Measurements from ENCODE around the gene HECW1.

HECW1 gene

DNA sequence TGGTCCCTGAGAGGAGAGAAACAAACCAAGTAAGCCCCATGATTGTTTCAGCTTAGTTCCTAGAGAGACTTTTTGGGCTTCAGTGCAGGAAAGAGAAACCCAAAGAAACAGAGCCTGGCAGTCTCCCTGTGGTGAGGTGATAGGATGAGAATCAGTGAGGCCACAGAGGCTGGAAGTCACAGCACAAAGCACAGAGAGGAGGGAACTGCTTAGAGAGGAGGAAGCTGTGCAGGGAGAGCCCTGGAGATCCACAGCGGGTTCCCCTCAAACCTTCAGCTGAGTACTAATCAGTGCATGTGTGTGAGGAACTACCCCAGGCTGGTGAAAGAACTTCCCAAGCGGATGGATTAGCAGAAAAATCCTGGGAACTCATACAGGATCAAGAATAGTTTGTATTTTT is 27.4 kb upstream of the HECW1 start:
- Histone ChIP-seq H3K27me3 (ENCODE audit: control insufficient read depth, insufficient read depth, low read length) (no peaks in the 10 kb centered on the region), H3K9me3 (ENCODE audit: control insufficient read depth, insufficient read depth, low read length) (no peaks in the 10 kb centered on the region), H3K27ac (ENCODE audit: low read depth, low read length) (no peak overlapping the region), H3K36me3 (ENCODE audit: control insufficient read depth, insufficient read depth, low read length) (no peaks in the 10 kb centered on the region), H3K4me1 (ENCODE audit: control insufficient read depth, insufficient read depth, low read length) (no peaks in the 10 kb centered on the region), H3K9ac (ENCODE audit: low read depth, low read length) (no peak overlapping the region), H3K4me3 (ENCODE audit: low read depth, low read length) (no peak overlapping the region)

DNA sequence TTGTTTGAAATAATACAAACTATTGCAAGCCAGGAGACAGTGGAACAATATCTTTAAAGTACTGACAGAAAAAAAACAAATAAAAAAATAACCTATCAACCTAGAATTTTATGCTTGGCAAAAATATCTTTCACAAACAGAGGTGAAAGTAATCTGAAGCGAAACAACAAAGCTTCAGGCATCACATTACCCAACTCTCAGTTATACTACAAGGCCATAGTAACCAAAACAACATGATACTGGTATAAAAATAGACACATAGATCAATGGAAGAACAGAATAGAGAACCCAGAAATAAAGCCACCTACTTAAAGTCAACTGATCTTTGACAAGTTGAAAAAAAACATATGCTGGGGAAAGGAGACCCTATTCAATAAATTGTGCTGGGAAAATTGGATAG is 26.5 kb upstream of the HECW1 start:
- Histone ChIP-seq H3K9ac (ENCODE audit: low read depth, low read length) (no peak overlapping the region), H3K36me3 (ENCODE audit: control insufficient read depth, insufficient read depth, low read length) (no peaks in the 10 kb centered on the region), H3K9me3 (ENCODE audit: control insufficient read depth, insufficient read depth, low read length) (no peaks in the 10 kb centered on the region), H3K4me3 (ENCODE audit: low read depth, low read length) (no peak overlapping the region), H3K4me1 (ENCODE audit: control insufficient read depth, insufficient read depth, low read length) (no peaks in the 10 kb centered on the region), H3K27me3 (ENCODE audit: control insufficient read depth, insufficient read depth, low read length) (no peaks in the 10 kb centered on the region), H3K27ac (ENCODE audit: low read depth, low read length) (no peak overlapping the region)

GRCh38 chr7:43092819-43093218 is 19.6 kb upstream of the HECW1 start:
- Histone ChIP-seq H3K9me3 (ENCODE audit: control insufficient read depth, insufficient read depth, low read length) (no peaks in the 10 kb centered on the region), H3K36me3 (ENCODE audit: control insufficient read depth, insufficient read depth, low read length) (no peaks in the 10 kb centered on the region), H3K4me3 (ENCODE audit: low read depth, low read length) (no peak overlapping the region), H3K27ac (ENCODE audit: low read depth, low read length) (no peak overlapping the region), H3K27me3 (ENCODE audit: control insufficient read depth, insufficient read depth, low read length) (no peaks in the 10 kb centered on the region), H3K9ac (ENCODE audit: low read depth, low read length) (no peak overlapping the region), H3K4me1 (ENCODE audit: control insufficient read depth, insufficient read depth, low read length) (no peaks in the 10 kb centered on the region)

DNA sequence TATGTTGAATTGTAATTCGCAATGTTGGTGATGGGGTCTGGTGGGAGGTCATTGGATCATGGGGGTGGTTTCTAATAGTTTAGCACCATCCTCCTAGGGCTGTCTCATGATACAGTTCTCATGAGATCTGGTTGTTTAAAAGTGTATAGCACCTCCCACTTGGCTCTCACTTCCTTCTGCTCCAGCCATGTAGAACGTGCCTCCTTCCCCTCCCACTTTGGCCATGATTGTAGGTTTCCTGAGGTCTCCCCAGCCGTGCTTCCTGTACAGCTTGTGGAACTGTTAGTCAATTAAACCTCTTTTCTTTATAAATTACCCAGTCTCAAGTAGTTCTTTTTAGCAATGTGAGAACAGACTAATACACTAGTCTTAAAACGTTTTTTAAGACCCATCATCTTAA is 15.6 kb upstream of the HECW1 start:
- Histone ChIP-seq H3K9ac (ENCODE audit: low read depth, low read length) (no peak overlapping the region), H3K4me1 (ENCODE audit: control insufficient read depth, insufficient read depth, low read length) (no peaks in the 10 kb centered on the region), H3K27me3 (ENCODE audit: control insufficient read depth, insufficient read depth, low read length) (no peaks in the 10 kb centered on the region), H3K4me3 (ENCODE audit: low read depth, low read length) (no peak overlapping the region), H3K27ac (ENCODE audit: low read depth, low read length) (no peak overlapping the region), H3K9me3 (ENCODE audit: control insufficient read depth, insufficient read depth, low read length) (no peaks in the 10 kb centered on the region), H3K36me3 (ENCODE audit: control insufficient read depth, insufficient read depth, low read length) (no peaks in the 10 kb centered on the region)

- Histone ChIP-seq H3K9me3 (ENCODE audit: control insufficient read depth, insufficient read depth, low read length) (no peaks in the 10 kb centered on the region), H3K9ac (ENCODE audit: low read depth, low read length) (no peak overlapping the region), H3K4me3 (ENCODE audit: low read depth, low read length) (no peak overlapping the region), H3K4me1 (ENCODE audit: control insufficient read depth, insufficient read depth, low read length) (no peaks in the 10 kb centered on the region), H3K27me3 (ENCODE audit: control insufficient read depth, insufficient read depth, low read length) (no peaks in the 10 kb centered on the region), H3K27ac (ENCODE audit: low read depth, low read length) (no peak overlapping the region), H3K36me3 (ENCODE audit: control insufficient read depth, insufficient read depth, low read length) (no peaks in the 10 kb centered on the region)
Observed at GRCh38 chr7:43099750-43100149, 12.7 kb upstream of the HECW1 start.

- H3K4me1 ChIP-seq (ENCODE audit: control insufficient read depth, insufficient read depth, low read length): peaks cover 22% of the 10 kb centered on the region
- H3K9ac ChIP-seq (ENCODE audit: low read depth, low read length): no peak overlapping the region
- H3K4me3 ChIP-seq (ENCODE audit: low read depth, low read length): no peak overlapping the region
Observed at GRCh38 chr7:43104874-43105520, 7.5 kb upstream of the HECW1 start.

GRCh38 chr7:43105521-43106120 is 6.8 kb upstream of the HECW1 start:
- Histone ChIP-seq H3K4me3 (ENCODE audit: low read depth, low read length) (no peak overlapping the region), H3K9ac (ENCODE audit: low read depth, low read length) (no peak overlapping the region), H3K27ac (ENCODE audit: low read depth, low read length) (no peak overlapping the region), H3K27me3 (ENCODE audit: control insufficient read depth, insufficient read depth, low read length) (no peaks in the 10 kb centered on the region), H3K9me3 (ENCODE audit: control insufficient read depth, insufficient read depth, low read length) (no peaks in the 10 kb centered on the region), H3K36me3 (ENCODE audit: control insufficient read depth, insufficient read depth, low read length) (no peaks in the 10 kb centered on the region), H3K4me1 (ENCODE audit: control insufficient read depth, insufficient read depth, low read length) (peaks cover 22% of the 10 kb centered on the region)

More at GRCh38 chr7:43104874-43105520, 7.5 kb upstream of the HECW1 start:
- H3K27me3 ChIP-seq (ENCODE audit: control insufficient read depth, insufficient read depth, low read length): no peaks in the 10 kb centered on the region
- no peak overlapping the region for H3K27ac ChIP-seq (ENCODE audit: low read depth, low read length)
- H3K36me3 ChIP-seq (ENCODE audit: control insufficient read depth, insufficient read depth, low read length): no peaks in the 10 kb centered on the region
- no peaks in the 10 kb centered on the region for H3K9me3 ChIP-seq (ENCODE audit: control insufficient read depth, insufficient read depth, low read length)

- no peaks in the 10 kb centered on the region for H3K36me3 ChIP-seq (ENCODE audit: control insufficient read depth, insufficient read depth, low read length)
- H3K9ac ChIP-seq (ENCODE audit: low read depth, low read length): peak overlapping the region; percentile 60
- peak overlapping the region; percentile 30 for H3K27ac ChIP-seq (ENCODE audit: low read depth, low read length)
- H3K4me3 ChIP-seq (ENCODE audit: low read depth, low read length): peak overlapping the region; percentile 32
- H3K9me3 ChIP-seq (ENCODE audit: control insufficient read depth, insufficient read depth, low read length): no peaks in the 10 kb centered on the region
- H3K4me1 ChIP-seq (ENCODE audit: control insufficient read depth, insufficient read depth, low read length): peaks cover 29% of the 10 kb centered on the region
- H3K27me3 ChIP-seq (ENCODE audit: control insufficient read depth, insufficient read depth, low read length): peaks cover 19% of the 10 kb centered on the region
Observed at GRCh38 chr7:43108255-43109011, 4.0 kb upstream of the HECW1 start.

DNA sequence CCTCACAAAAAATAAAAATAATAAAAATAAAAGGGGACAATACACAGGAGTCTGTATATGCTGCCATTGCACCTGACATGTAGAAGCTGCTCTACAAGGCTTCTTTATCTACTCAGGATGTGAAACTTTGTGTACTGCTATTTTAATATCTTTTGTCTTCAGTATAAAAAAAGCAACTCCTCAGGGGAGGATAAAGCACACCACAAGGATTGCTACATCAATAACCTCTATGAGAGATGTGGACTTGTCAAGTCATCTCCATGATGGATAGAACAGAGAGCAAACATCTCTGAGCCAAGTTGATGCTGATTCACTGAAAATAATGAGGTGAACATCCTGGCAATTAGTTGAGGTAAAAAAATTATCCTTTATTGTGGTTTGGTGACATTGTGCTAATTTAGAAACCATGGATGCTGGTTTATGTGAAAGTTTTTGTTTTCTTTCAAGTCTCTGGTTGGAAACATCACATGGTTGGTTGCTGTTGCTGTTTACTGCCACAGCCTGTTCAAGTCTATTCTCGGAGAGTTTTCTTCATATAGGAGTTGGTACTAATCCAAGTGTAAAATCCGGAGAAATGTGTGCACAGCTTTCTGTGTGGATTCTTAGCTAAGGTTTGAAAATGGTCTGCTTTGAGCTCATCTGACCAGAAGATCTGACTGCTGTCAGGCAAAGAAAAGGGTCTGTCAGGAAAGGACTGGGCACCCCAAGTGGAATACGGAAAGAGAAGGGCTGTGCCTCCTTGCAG is 1.5 kb upstream of the HECW1 start:
- Histone ChIP-seq H3K4me1 (ENCODE audit: control insufficient read depth, insufficient read depth, low read length) (peaks cover 45% of the 10 kb centered on the region), H3K9ac (ENCODE audit: low read depth, low read length) (no peak overlapping the region), H3K4me3 (ENCODE audit: low read depth, low read length) (no peak overlapping the region), H3K27ac (ENCODE audit: low read depth, low read length) (no peak overlapping the region), H3K36me3 (ENCODE audit: control insufficient read depth, insufficient read depth, low read length) (no peaks in the 10 kb centered on the region), H3K9me3 (ENCODE audit: control insufficient read depth, insufficient read depth, low read length) (no peaks in the 10 kb centered on the region), H3K27me3 (ENCODE audit: control insufficient read depth, insufficient read depth, low read length) (peaks cover 33% of the 10 kb centered on the region)

DNA sequence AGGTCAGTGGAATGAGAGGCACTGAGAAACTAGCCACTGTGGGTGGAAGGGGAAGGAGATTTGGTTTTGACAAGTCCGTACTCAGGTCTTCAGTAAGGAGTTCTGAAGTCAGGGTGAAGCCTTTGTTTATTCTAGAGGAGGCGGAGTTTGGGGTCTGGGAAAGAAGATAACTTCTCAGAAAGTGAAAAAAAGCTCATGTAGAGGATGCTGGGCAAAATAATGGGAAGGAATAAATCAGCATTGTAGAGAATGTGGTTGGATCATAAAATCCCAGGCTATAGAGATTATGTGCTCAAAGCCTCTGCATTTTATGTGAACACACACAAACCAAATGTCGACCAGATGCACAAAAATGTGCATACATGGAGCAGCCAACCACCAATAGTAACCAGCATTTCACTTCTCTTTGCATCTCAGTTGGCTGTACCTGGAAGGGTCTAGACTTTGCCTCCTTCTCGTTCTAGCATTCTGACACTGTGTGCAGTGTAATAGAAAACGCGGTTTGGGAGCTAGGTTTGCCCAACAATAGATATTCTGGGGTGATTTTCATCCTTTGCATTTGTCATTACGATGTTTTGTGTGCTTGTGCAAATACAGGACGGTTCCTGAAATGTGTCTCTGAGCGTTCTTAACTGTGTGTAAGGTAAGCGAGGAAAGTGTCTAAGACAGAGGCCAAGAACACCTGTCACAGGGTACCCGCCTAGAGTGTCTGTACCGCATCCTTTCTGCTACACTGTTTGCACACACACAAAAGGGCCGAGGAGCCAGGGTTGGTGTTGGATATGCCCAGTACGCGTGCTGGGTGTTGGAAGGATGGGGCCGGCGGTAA is 603 bp upstream of the HECW1 start:
- Histone ChIP-seq H3K27ac (ENCODE audit: low read depth, low read length) (no peak overlapping the region), H3K9ac (ENCODE audit: low read depth, low read length) (no peak overlapping the region), H3K27me3 (ENCODE audit: control insufficient read depth, insufficient read depth, low read length) (peaks cover 33% of the 10 kb centered on the region), H3K4me3 (ENCODE audit: low read depth, low read length) (peak overlapping the region; percentile 74; the same call in 1 of the 2 replicates), H3K36me3 (ENCODE audit: control insufficient read depth, insufficient read depth, low read length) (no peaks in the 10 kb centered on the region), H3K9me3 (ENCODE audit: control insufficient read depth, insufficient read depth, low read length) (no peaks in the 10 kb centered on the region), H3K4me1 (ENCODE audit: control insufficient read depth, insufficient read depth, low read length) (peaks cover 45% of the 10 kb centered on the region)
